Stimulated activated CD4-positive, alpha-beta T cell treated with anti-CD3 and anti-CD28 coated beads, Interleukin-2, amount 100 ng/mL, for 48 hours (primary cell): ENCODE data around the gene DPEP3.

ENCODE experiments used
- DNase-seq, 2 donors: peaks; one replicate each; pipeline ENCODE4 v3.0.0-alpha.2; 2020

Gene DPEP3

GRCh38 chr16:67966549-67967182 is 13.6 kb downstream of the DPEP3 start:
- DNase-seq: no peak

GRCh38 chr16:67965668-67966548 is 14.4 kb downstream of the DPEP3 start:
- DNase-seq: no peak

- no peak for DNase-seq
Observed at GRCh38 chr16:67964477-67965131, 15.7 kb downstream of the DPEP3 start.

DNA sequence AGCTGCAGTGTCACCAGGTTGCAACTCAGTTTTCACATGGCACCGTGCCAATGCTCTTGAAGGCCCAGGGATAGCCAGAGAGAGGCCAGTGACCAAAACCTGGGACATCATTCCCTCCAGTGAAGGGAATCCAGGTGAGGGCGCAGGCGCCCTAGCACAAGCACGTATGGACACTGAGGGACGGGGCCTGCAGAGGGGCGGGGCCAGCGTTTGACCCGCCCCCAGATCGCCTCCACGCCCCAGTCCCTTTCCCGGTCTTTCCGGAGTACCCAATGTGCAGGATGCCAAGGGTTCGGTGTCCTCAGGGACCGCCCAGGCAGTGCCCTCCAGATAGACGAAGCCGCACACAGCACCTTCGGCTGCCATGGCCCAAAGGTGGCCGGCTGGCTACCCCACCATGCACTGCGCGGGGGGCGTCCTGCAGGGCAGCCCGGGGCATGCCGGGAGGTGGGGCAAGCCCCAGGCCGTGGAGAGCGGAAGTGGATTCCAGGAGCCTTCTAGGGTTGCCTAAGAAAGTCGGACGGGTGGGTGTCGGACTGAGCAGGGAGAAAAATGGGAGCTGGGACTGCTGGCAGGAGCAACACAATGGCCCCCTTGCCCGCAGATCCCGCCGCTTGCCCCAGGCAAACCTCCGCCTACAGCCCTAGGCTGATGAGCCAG is 16.5 kb downstream of the DPEP3 start:
- DNase-seq: no peak

GRCh38 chr16:67963292-67963661 is 17.0 kb downstream of the DPEP3 start:
- DNase-seq: no peak

DNA sequence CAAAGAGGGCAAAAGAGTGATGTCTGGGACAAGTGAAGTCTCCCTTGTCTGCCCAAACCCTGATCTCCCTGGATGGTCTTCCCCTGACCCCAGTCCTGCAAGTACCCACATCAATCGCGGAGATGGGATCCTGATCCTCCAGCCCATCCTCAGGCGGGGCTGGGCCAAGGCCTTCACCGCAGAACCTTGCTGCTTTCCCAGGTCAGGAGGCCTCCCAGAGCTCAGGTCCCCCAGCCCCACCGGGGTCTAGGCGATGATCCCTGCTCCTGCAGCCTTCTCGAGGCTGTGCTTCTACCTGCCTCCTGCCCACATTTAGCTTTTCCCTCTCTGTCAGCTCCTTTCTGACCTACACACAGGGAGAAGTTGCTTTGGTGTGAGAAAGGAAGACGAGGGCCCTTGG is 18.2 kb downstream of the DPEP3 start:
- DNase-seq: no peak

- DNase-seq: no peak
Observed at GRCh38 chr16:67961551-67961957, 18.7 kb downstream of the DPEP3 start.

DNA sequence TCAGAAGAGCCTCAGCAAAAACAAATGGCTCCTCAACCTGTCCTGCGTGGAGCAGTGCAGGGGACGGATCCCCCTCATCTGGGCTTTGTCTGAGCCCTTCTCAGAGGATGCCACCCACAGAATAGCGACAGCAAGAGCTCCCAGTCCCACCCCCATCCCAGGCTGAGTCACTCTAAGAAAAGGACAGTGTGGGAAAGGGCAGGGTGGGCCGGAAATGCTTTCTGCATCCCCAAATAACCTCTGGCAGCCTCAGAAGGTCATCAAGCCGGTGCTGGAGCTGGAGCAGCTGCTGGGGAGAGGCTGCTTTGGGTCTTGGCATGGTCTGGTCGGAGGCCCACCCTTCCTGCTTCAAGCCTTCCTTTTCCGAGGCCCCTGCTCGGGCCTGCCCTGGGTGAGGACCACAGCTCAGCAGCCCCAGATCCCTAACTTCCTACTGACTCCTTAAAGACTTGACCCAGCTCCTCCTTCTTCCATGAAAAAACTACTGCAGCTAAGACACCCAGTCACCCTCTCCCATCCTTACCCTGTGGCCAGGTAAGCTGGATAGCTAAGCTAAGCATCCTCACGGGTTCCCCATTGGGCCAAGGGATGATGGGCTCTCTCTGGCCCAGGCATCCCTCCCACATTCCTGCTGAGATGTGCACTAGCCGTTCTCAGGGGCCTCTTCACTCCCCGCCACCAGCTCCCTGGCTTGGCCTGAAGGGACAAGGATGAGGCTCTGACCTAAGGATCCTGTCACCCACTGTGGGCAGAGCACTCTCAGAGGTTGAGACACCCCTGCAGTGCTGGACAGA is 20.6 kb downstream of the DPEP3 start:
- DNase-seq: no peak

DNA sequence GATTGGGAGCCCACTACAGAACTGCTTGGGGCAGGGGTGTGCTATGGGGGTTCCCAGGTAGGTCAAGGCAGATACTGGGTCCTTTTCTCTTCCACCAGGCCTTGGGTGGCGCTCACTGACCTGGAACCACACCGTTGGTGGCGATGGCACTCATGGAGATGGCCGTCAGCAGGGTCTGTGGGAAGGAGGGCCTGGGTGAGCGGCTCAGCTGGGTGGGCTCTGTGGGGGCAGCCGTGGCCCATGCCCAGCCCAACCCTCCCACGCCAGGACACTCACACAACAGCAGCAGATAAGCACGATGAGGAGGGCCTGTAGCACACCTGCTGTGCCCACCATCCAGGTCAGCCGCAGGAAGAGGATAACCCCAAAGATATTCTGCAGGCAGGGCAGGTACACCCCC is 22.7 kb downstream of the DPEP3 start:
- DNase-seq: no peak

DNA sequence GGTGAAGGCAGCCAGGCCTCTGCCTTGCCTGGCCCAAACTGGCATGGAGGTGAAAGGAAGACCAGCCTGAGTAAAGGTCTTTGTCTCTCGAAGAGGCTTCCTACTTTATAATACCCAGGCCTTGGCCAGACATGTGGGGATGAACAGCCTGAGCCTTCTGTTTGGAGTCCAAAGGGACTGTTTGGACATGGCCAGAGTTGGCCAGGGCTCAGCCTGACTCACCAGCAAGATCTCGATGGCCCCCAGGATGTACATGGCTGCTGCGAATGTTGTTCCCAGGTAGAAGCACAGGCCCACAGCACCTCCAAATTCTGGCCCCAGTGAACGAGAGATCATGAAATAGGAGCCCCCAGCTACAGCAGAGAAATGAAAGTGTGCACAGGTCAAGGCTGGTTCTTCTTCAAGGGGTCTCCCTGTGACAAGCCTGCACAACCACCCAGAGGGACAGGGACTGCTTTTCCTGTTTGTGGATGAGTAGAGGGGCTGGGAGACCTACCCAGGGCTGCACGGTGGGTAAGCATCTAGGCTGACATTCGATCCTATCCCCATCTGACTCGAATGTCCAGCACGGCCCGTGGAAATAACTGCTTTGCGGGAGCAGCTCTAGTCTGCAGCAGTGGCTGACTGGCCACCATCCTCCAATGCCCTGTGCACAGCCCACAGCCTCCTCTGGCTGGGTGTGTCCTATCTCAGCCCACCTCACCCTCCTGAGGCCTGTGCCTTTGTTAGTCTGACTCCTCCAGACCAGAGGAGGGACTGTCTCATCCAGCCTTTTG is 25.7 kb downstream of the DPEP3 start:
- no peak for DNase-seq

- DNase-seq: no peak
Observed at GRCh38 chr16:67953641-67954375, 26.5 kb downstream of the DPEP3 start.

DNA sequence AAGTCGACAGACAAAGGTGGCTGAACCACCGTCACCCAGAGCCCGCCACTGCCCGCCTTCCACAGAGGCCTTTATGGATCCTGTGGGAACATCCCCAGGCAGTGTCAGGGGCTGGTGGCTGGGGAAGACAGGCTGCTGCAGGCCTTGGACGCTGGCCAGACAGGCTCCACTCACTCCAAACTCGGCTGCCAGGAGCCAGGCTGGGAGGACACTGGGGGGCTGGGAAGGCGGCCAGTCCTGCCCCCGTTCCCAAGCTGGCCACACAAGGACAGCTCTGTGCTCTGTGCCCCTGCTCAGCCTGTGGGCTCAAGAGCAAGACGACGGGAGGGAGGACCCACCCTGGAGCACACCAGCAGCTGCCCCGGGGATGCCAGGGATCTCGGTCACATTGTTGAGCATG is 28.8 kb downstream of the DPEP3 start:
- no peak for DNase-seq

DNA sequence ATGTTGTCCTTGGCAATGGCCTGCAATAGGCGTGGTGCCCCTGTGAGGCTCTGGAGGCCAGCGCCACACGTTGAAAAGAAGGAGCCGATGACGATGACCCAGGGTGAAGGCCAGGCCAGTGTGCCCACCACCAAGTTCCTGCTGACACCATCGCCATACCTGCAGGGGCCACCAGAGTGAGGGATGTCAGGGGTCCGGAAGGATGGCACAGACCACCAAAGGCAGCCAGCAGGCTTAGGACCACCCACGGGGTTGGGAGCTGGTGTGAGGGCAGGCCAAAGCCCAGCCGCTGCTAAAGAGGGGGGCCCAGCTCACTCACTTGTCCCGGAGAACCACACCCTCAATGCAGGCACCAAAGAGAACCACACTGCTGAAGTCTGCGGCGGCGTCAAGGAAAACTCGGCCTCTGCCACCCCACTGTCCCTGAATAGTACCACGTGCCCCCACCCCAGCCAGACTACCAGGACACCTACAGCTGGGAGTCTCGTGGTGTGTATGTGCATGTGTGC is 29.9 kb downstream of the DPEP3 start:
- DNase-seq: no peak

GRCh38 chr16:67949645-67950044 is 30.7 kb downstream of the DPEP3 start:
- no peak for DNase-seq

DNA sequence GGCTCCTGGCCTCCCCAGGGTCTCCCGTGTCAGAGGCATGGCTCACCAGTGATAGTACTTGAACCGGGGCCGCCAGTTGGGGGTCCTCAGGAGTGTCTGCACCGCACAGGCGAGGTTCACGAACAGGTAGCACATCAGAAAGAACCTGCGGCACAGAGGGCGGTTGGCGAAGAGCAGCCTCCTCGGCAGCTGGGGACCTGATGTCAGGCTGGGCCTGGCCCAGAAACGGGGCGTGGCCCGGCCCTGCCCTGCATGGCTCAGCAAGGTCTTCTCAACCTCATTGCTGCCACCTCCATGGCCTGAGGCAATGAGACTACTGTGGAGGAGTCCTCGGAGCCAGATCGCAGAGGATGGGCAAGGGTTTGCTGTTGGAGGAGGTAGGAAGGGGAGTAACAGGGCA is 32.3 kb downstream of the DPEP3 start:
- no peak for DNase-seq

GRCh38 chr16:67946966-67947558 is 33.2 kb downstream of the DPEP3 start:
- no peak for DNase-seq

DNA sequence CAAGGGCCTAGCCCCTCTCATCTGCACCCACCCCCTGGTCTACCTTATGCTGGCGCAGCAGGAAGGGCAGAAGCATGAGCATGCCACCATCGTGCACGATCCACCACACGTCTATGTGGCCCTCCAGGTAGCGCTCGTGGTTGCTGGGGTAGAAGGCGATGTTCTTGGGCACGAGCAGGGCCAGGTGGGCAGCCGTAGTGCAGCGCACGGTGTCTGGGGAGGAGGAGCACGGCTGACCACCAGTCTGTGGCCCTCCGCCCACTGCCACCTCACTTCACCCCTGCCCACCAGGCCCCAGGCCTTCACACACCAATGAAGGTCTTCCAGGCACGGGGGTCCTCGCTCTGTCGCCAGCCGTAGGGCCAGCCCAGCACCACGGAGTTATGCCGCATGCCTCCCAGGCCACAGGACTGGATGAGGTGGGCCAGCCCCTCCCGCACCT is 34.1 kb downstream of the DPEP3 start:
- DNase-seq: no peak

DNA sequence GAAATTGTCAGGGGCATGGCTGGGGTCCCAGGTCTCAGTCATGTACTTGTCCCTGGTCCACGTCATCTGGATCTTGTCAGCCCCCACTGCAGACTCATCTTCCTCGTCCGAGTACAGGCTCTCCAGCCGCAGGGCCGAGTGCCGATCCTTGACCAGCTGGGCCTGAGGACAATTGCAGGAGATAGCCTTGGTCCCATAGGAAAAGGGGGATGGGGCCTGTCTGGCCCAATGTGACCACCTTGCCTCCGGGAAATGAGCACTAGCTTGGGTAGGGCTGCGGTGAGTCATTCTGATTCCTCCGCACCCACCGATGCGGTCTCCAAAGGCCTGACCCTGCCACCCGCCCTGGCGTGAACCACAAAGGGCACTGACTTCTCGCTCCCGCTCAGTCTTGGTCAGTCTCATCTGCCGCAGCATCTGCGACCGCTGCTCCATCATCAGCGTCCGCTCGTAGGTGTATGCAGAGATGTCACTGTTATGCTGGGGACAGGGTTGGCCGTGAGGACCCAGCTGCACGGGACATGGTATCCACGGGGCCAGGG is 34.8 kb downstream of the DPEP3 start:
- DNase-seq: no peak

GRCh38 chr16:67944690-67945391 is 35.5 kb downstream of the DPEP3 start:
- DNase-seq: no peak
